Mammary epithelial cell (primary cell): ENCODE measurements around the gene IGLON5.

ENCODE experiments used
- CTCF ChIP-seq, 2 donors: IDR thresholded peaks in 1 of 2; conservative IDR thresholded peaks in 1 of 2; 2 replicates each; pipeline ENCODE4 v1.5.1; 2011 to 2012; ENCODE audit warnings: inconsistent platforms in 2 of 2, low read length in 2 of 2, mild to moderate bottlenecking in 2 of 2, control low read depth in 1 of 2, low read depth in 1 of 2; ENCODE audit not compliant: insufficient read depth in 1 of 2; ENCODE audit errors: extremely low read depth in 1 of 2
- EZH2 ChIP-seq: IDR thresholded peaks from 2 replicates; pipeline ENCODE4 v1.6.1; 2012; ENCODE audit warnings: low read length, inconsistent platforms, borderline replicate concordance

GRCh38 chr19:51359294-51359693 lies 47.9 kb downstream of the IGLON5 start:
- TF ChIP-seq EZH2 = no peak
- no peak for TF ChIP-seq CTCF (conservative IDR thresholded peaks at IDR 0.05 in 1 of 2, IDR thresholded peaks at IDR 0.05 in 1 of 2; ENCODE audit: extremely low read depth in 1 of 2, insufficient read depth in 1 of 2, low read depth in 1 of 2, low read length in 2 of 2)
